ENCODE results near the gene KRT84. TPM values are rescaled to one million over a fixed set of nuclear protein-coding genes. Genes with fewer than 3 reads are reported as not detected.

The KRT84 gene
- total RNA-seq, 2 donors from 2014 or later: not detected

- no peaks in the 10 kb centered on the region for H3K36me3 ChIP-seq
- peak; percentile 88 for DNase-seq (ENCODE audit: low spot score)
- intact Hi-C loops (cut with DNase I): loop anchor here (5.0 kb wide), 3 partner anchors 135 to 500 kb away; no protein-coding TSS in a partner anchor
- H3K27me3 ChIP-seq (replicated peaks; ENCODE audit: insufficient read depth): no peaks in the 10 kb centered on the region
- H3K4me1 ChIP-seq (replicated peaks): no peaks in the 10 kb centered on the region
- TF ChIP-seq CTCF (IDR thresholded peaks at IDR 0.05) (peak; percentile 68 to 92 (median 79)), POLR2AphosphoS5 (IDR thresholded peaks at IDR 0.05) (peak; percentile 79), POLR2A (IDR thresholded peaks at IDR 0.05) (no peak)
- H3K27ac ChIP-seq: no peak overlapping the region
- H3K4me3 ChIP-seq: no peak overlapping the region
- 37% methylated on average over 10 of the region's 10 CpGs for WGBS
- H3K9me3 ChIP-seq: no peaks in the 10 kb centered on the region
Observed at GRCh38 chr12:52372216-52373154, 13.0 kb downstream of the KRT84 start.

- 28% methylated on average over 3 of the region's 3 CpGs for WGBS
- no peak for DNase-seq (ENCODE audit: low spot score)
Observed at GRCh38 chr12:52371716-52372115, 13.7 kb downstream of the KRT84 start.

GRCh38 chr12:52370926-52371608, 14.4 kb downstream of the KRT84 start:
- 39% methylated on average over 12 of the region's 12 CpGs for WGBS
- no peak for TF ChIP-seq POLR2A (IDR thresholded peaks at IDR 0.05)
- no peak for TF ChIP-seq POLR2AphosphoS5 (IDR thresholded peaks at IDR 0.05)
- no peak for TF ChIP-seq CTCF (IDR thresholded peaks at IDR 0.05)
- no peak for DNase-seq (ENCODE audit: low spot score)
- H3K4me1 ChIP-seq (replicated peaks): no peaks in the 10 kb centered on the region
- no peaks in the 10 kb centered on the region for H3K27me3 ChIP-seq (replicated peaks; ENCODE audit: insufficient read depth)
- no peaks in the 10 kb centered on the region for H3K36me3 ChIP-seq
- intact Hi-C loops (cut with DNase I): loop anchor here (5.0 kb wide), 3 partner anchors 136 to 501 kb away; no protein-coding TSS in a partner anchor
- no peak overlapping the region for H3K27ac ChIP-seq
- H3K9me3 ChIP-seq: no peaks in the 10 kb centered on the region
- no peak overlapping the region for H3K4me3 ChIP-seq

More at GRCh38 chr12:52371716-52372115, 13.7 kb downstream of the KRT84 start:
- intact Hi-C loops (cut with DNase I): loop anchor here (5.0 kb wide), 3 partner anchors 136 to 501 kb away; no protein-coding TSS in a partner anchor
- H3K4me1 ChIP-seq (replicated peaks): no peaks in the 10 kb centered on the region
- H3K27ac ChIP-seq: no peak overlapping the region
- TF ChIP-seq CTCF (IDR thresholded peaks at IDR 0.05): no peak
- H3K9me3 ChIP-seq: no peaks in the 10 kb centered on the region
- H3K4me3 ChIP-seq: no peak overlapping the region
- H3K36me3 ChIP-seq: no peaks in the 10 kb centered on the region
- no peaks in the 10 kb centered on the region for H3K27me3 ChIP-seq (replicated peaks; ENCODE audit: insufficient read depth)

GRCh38 chr12:52369809-52370208, 15.6 kb downstream of the KRT84 start:
- H3K36me3 ChIP-seq: no peaks in the 10 kb centered on the region
- H3K27ac ChIP-seq: no peak overlapping the region
- DNase-seq (ENCODE audit: low spot score): no peak
- TF ChIP-seq POLR2AphosphoS5 (IDR thresholded peaks at IDR 0.05) (no peak), CTCF (IDR thresholded peaks at IDR 0.05) (no peak), POLR2A (IDR thresholded peaks at IDR 0.05) (no peak)
- WGBS: 82% methylated on average over 6 of the region's 6 CpGs
- H3K9me3 ChIP-seq: no peaks in the 10 kb centered on the region
- intact Hi-C loops (cut with DNase I): loop anchor here (5.0 kb wide), 3 partner anchors 137 to 502 kb away; no protein-coding TSS in a partner anchor
- H3K4me3 ChIP-seq: no peak overlapping the region
- no peaks in the 10 kb centered on the region for H3K27me3 ChIP-seq (replicated peaks; ENCODE audit: insufficient read depth)
- H3K4me1 ChIP-seq (replicated peaks): no peaks in the 10 kb centered on the region
